DOHH2 (cell line): ENCODE measurements around the gene RHOBTB3.

Experiments used
- CTCF ChIP-seq: fragments of 200-600 bp; sonication (generic); IDR thresholded peaks from one replicate; pipeline ENCODE4 v1.5.1; 2014; ENCODE audit warnings: antibody characterized with exemption, mild to moderate bottlenecking, low read depth, low read length; ENCODE audit not compliant: poor library complexity, severe bottlenecking
- EZH2phosphoT487 ChIP-seq: fragments of 200-600 bp; sonication (generic); IDR thresholded peaks from 2 replicates; pipeline ENCODE4 v1.6.1; 2017; ENCODE audit warnings: borderline replicate concordance, mild to moderate bottlenecking, antibody characterized with exemption, low read length, moderate library complexity, mixed read lengths

- no peak for TF ChIP-seq CTCF
- no peak for TF ChIP-seq EZH2phosphoT487
Measured at GRCh38 chr5:95759005-95759404, 27.9 kb downstream of the RHOBTB3 start.
